ENCODE measurements around the gene CDH4. TPM values are rescaled to one million over a fixed set of nuclear protein-coding genes. Genes with fewer than 3 reads are reported as not detected.

CDH4 gene
- under 1 TPM; 0.07 to 0.94 TPM for total RNA-seq

GRCh38 chr20:61251529-61252393 lies at the start of gene CDH4:
CDH4 (plus strand) TSS chr20:61252261.
- H3K9me3 ChIP-seq: no peaks in the 10 kb centered on the region
- no peak within 1 kb of the TSS for H3K27ac ChIP-seq
- H3K4me1 ChIP-seq: peaks cover 0 to 22% of the 10 kb centered on the region in 2 donors
- TF ChIP-seq CTCF (IDR thresholded peaks at IDR 0.05): no peak
- no peak for DNase-seq (ENCODE audit: low spot score)
- H3K27me3 ChIP-seq: peaks cover 0 to 21% of the 10 kb centered on the region in 2 donors
- H3K4me3 ChIP-seq: peak within 1 kb of the TSS; percentile 11 to 48
- no peaks in the 10 kb centered on the region for H3K36me3 ChIP-seq

GRCh38 chr20:61203320-61203719 lies 48.7 kb upstream of the CDH4 start:
- H3K4me1 ChIP-seq: no peaks in the 10 kb centered on the region
- no peaks in the 10 kb centered on the region for H3K9me3 ChIP-seq
- H3K27ac ChIP-seq: no peak overlapping the region
- H3K27me3 ChIP-seq: no peaks in the 10 kb centered on the region
- no peak for TF ChIP-seq CTCF (IDR thresholded peaks at IDR 0.05)
- DNase-seq (ENCODE audit: low spot score): no peak
- no peak overlapping the region for H3K4me3 ChIP-seq
- H3K36me3 ChIP-seq: no peaks in the 10 kb centered on the region

- Histone ChIP-seq H3K36me3 (no peaks in the 10 kb centered on the region), H3K27ac (no peak overlapping the region), H3K4me3 (no peak overlapping the region), H3K4me1 (no peaks in the 10 kb centered on the region), H3K9me3 (no peaks in the 10 kb centered on the region), H3K27me3 (no peaks in the 10 kb centered on the region)
- no peak for DNase-seq (ENCODE audit: low spot score)
- no peak for TF ChIP-seq CTCF (IDR thresholded peaks at IDR 0.05)
Measured at GRCh38 chr20:61204206-61204605, 47.9 kb upstream of the CDH4 start.

- no peak for DNase-seq (ENCODE audit: low spot score)
- TF ChIP-seq CTCF (IDR thresholded peaks at IDR 0.05): no peak
- H3K36me3 ChIP-seq: no peaks in the 10 kb centered on the region
- no peak overlapping the region for H3K4me3 ChIP-seq
- H3K9me3 ChIP-seq: no peaks in the 10 kb centered on the region
- no peak overlapping the region for H3K27ac ChIP-seq
- no peaks in the 10 kb centered on the region for H3K4me1 ChIP-seq
- no peaks in the 10 kb centered on the region for H3K27me3 ChIP-seq
Measured at GRCh38 chr20:61205769-61206168, 46.3 kb upstream of the CDH4 start.

GRCh38 chr20:61210862-61211261 lies 41.2 kb upstream of the CDH4 start:
- no peaks in the 10 kb centered on the region for H3K27me3 ChIP-seq
- H3K27ac ChIP-seq: no peak overlapping the region
- no peak for DNase-seq (ENCODE audit: low spot score)
- no peaks in the 10 kb centered on the region for H3K9me3 ChIP-seq
- TF ChIP-seq CTCF (IDR thresholded peaks at IDR 0.05): no peak
- no peaks in the 10 kb centered on the region for H3K36me3 ChIP-seq
- H3K4me1 ChIP-seq: no peaks in the 10 kb centered on the region
- H3K4me3 ChIP-seq: no peak overlapping the region
